Putamen (tissue), 1 donor: ENCODE results near the gene GGT5.
"Not testable (repeated sequence)": the region's sequence is repeated elsewhere in the genome, so short reads cannot be mapped to it uniquely, and the experiment has no call there.

Source experiments
- DNase-seq: peaks from one replicate; pipeline ENCODE4 v3.0.0-alpha.2; 2016; ENCODE audit warnings: low spot score

Gene GGT5

GRCh38 chr22:24182900-24183246 lies 62.0 kb downstream of the GGT5 start:
- not testable (repeated sequence) for DNase-seq

DNA sequence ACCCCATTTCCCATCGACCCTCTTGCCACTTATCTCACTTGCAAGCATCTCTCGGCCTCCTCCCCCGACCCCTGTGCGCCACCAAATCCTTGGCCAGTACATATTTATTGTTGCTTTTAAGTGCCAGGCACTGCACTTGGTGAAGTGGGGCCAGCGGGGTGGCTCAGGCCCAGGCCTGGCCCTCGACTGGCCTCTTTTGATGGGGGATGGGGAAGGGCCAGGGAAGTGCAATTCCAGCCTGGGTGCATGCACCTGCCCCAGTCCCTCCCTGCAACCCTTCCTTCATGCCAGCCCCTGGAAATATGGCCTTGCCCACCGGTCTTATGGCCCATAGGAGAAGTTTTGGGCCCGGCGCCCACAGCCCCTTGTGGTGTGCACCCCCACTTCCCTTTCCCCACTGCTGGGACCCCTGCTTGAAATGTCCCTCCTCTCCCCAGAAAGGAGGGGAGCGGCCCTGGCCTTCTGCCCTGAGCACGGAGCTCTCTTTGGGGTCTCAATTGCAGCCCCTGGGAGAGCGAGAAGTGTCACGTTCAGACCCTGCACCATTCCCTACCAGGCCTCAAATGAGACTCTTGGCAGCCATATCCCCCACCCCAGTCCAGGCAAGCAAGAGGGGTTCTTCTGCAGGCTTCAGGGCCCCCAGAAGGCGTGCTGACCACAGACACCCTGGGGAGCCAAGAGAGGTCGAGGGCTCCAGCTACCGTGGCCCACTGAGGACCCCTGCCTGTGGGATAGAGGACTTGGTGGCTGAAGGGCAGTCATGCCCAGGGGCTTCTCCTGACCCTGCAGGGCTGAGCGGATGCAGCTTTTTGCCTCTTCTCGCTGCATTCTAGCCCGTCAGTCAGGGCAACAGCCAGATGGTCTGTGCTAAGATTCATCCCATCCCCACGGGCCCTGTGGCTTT lies 62.6 kb downstream of the GGT5 start:
- no peak for DNase-seq

DNA sequence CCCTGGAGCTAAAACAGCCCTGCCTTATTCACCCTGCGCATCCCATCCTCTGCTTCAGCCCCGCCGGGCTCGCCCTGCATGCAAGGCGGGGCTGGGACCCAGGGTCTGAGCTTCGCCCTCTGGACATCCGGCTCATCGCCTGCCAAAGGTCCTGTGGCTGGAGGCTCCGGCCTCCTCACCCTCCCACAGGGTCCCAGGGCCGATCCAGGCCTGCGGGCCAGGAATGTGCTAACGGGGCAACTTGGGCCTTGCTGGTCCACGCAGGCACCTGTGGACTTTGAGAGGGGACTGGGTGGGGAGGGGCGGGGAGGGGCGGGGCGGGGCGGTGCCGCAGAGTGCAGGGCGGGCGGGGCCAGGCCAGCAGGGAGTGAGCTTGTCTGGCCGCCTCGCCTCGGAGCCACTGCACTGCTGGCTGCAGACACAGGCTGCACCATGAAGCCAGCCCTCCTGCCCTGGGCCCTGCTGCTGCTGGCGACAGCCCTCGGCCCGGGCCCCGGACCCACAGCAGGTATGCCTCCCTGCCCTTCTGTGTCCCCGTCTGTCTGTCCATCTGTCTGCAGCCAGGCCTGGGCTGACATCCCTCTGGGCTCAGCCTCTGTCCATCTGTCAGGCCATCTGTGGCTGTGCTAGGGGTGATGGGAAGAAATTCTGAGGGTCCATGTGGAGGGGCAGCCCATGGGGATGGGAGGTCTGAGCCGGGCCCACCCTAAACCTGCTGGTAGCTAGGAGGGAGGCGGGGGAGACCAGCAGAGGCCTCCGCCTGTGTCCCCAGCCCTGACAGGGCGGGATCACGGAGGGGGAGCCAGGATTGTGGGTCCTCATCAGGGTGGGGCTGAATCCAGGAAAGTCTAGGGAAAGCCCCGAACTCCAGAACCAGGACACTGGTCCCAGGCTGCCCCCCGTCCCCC lies 63.5 kb downstream of the GGT5 start, which contains the start of gene SUSD2:
TSS of gene SUSD2 (plus strand) at position 400 of the 908 bp plus-strand sequence. CDS start at position 433, 33 bp downstream.
- no peak for DNase-seq

DNA sequence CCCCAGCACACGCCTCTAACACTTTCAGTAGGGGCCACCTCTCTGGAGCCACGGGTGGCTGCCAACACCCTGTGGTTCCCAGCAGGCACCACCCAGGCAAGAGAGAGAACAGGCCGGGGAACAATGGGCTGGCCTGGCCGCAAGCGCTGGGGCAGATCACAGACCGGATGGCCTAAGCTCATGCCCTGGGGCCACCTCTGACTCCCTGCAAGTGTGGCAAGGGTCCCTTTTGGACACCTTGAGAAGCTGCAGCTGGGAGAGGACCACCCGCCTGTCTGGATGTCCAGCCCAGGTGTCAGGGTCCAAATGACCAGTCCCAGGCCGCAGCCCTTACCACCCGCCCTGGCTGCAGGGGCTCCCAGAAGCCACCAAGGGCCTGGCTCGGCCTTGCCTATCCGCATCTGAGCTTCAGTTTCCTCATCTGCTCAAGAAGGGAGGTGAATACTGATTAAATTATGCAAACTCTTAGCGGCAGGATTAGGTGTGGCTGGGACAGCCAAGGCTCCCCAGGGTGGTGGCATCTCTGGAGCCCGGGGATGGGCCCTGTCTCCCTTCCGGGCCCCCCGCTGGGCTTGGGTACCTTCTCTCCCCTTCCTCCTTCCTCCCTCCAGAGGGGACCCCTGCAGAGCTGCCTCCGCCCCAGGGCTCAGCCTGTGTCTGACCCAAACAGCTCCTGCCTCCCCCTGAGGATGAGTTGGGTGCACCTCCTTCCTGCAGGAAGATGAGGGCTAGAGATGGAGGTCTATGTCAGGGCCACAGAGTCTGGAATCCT lies 64.4 kb downstream of the GGT5 start:
- DNase-seq, result no peak

DNA sequence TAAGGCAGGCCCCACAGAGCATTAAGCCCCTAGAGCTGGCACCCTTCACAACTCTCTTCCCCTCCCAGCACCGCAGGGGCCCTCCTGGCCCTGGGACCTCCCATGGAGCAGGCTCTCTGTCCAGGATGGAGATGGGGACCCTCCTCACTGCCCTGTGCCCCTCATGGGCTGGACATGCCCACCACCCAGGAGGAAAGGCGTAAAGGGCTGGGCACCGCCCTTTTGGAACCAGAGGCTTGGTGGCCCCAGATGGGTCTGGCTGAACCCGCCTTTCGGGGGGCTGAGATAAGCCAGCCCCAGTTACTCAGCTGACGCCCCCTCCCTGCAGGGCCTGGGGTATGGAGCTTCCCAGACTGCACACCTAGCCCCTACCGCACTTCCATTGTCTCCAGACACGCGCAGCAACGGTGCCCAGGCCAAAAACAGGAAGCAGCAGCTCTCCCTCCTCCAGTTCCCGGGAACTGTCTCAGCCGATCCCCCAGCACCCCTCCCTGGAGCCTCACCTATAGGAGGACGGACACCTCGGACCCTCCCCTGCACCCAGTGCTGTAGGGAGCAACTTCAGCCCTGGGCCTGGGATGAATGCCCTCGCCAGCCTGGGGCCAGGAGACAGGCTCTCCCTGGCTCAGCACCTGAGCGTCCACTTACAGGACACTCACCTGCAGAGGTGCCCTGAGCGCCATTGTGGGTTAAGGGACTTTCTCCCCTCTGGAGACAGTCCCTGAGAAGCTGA lies 65.2 kb downstream of the GGT5 start:
- DNase-seq, result no peak

DNA sequence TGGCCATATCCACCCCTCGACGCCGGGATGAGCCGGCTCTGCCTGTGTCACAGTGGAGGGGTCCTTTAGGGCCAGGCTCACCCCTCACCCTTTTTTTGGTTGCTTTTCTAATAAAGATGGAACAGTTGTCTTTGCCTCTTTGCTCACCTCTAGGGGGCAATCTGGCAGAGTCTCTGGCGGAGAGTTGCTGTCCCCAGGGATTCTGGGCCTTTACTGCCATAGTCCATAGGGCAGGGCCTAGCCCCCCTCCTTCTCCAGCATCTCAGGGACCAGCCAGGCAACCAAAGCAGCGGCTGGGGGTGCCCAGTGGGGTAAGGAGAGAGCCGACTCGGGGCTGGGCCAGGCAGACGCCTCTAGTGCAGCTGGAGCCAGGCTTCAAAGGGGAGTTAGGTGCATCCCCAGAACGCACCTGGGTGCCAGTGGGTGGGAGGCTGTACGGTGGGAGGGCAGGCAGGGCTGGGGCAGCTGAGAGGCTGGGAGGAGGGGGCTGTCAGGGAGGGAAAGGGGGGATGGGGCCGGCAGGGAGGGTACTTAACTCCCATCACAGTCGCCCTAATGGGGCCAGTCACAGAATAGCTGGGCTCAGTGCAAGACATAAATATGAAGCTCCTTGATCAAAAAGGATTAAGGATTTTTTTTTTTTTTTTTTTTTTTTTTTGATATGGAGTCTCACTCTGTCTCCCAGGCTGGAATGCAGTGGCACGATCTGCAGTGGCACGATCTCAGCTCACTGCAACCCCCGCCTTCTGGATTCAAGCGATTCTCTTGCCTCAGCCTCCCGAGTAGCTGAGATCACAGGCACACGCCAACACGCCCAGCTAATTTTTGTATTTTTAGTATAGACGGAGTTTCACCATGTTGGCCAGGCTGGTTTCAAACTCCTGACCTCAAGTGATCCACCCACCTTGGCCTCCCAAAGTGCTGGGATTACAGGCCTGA lies 66.1 kb downstream of the GGT5 start:
- DNase-seq, result no peak

DNA sequence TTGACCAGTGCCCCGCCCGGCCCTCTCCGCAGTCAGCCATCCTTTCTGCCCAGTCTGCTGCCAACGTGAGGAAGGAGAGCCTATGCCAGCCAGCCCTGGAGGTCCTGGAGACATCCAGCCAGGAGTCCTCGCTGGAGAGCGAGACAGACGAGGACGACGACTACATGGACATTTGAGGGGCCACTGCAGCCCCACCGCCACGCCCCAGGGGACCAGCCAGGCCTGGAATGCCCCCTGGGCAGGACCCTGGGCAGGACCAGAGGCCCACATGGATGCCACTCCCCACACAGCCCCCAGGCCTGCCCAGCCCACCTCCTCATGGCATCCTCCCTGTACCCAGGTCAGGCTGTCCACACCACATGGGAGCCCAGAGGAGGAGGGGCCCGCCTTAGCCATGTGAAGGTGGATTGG lies 66.9 kb downstream of the GGT5 start:
- DNase-seq, result no peak

- no peak for DNase-seq
Measured at GRCh38 chr22:24177456-24177855, 67.4 kb downstream of the GGT5 start.

DNA sequence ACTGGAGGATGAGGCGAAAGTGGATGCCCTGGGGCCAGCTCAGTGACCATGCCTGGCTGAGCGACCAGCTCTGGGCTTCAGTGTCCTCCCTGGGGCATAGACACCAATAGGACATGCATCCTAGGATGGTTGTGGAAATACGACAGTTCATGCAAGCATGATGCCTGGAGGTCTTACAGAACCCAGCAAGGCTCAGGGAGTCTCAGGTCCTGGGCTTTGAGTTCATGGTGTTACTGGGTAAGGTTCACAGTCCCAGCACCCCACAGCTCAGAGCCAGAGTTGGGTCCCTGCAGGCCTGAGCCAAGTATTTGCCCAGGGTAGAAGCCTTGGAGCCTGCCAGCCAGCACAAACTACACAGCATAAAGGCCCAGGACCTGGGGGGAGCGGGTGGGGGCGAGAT lies 67.8 kb downstream of the GGT5 start:
- no peak for DNase-seq

DNA sequence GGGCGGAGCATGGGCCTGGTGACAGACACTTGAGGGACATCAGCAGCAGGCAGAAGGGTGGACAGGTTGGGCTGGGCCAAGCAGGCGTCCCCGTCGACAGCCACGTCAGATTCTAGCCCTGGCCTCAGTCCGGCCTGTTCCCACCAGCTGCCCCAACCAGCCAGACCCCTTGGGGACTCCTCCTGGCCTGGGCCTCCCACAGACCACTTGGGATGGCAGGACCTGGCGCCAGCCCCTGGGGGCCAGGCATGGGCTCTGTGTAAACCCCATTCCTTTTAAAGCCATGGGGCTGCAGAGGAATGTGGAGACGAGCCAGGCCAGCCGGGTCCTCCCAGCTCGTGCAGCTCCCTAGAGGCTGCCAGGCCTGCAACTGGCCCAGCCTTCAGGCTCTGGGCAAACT lies 68.3 kb downstream of the GGT5 start:
- no peak for DNase-seq

DNA sequence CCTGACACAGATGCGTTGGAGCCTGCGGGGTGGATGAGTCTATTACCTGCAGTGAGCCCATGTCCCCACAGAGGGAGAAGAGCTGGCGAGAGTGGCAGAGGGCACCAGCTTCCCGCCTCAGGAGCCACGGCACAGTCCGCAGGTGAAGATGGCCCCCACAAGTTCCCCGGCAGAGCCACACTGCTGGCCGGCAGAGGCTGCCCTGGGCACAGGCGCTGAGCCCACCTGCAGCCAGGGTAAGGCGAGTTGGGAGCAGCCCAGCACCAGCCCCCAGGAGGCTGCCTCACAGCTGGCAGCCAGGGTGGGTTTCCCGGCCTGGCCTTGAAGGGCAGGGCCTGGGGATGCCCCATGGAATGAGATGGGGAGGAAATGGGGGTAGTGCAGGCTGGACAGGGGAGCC lies 68.8 kb downstream of the GGT5 start:
- DNase-seq, result no peak

DNA sequence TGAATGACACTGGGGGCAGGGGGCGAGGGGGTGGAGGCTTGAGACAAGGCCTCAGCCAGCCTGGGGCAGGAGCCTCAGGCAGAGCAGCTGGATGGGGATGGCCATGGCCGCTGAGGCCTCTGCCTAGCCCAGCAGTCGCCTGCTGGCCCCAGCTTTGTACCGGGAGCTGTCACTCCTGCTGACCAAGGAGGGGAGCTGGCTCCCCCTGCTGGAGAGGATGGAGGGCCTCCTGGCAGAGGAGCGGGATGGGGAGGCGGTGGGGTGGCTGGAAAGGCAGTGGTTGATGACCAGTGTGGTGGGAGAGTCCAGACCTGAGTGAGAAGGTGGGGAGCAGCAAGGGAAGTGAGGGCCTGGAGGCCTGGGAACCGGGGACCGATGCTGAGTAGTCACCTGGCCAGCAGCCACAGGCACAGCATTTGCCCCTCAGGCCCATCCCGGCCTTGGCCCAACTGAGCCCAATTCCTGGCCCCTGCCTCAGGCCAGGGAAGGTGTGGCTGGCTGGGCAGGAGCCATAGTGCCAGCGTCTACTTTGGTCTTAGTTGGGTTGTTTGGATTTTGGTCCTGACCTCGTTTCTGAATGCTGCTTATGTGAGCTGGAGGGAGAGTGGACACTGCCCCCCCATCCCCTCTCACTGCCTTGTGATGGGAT lies 69.6 kb downstream of the GGT5 start:
- DNase-seq, result peak; percentile 44

GRCh38 chr22:24171822-24172221 lies 73.1 kb downstream of the GGT5 start:
- no peak for DNase-seq

DNA sequence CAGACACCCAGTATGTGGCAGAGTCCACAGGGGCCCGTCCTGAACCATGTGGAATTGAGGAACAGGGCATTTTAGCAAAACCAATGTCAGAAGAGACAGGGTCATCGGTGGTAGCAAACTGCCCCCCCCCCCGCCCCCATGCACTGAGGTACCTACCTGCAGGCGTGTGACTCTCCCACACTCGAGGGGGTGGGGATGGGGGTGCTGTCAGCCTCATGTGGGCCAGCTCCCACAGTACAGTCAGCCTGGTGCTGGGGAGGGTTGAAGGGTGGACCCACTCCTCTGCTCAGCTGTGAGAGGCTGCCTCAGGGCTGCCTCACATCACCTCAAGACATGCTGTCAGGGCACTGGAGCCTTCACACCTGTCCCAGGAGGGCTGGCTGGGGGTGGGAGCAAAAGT lies 74.2 kb downstream of the GGT5 start:
- DNase-seq, result no peak

- DNase-seq, result no peak
Measured at GRCh38 chr22:24170188-24170587, 74.7 kb downstream of the GGT5 start.
